K562 (cell line): ENCODE results near the gene ATP6V0A1. TPM values are rescaled to one million over a fixed set of nuclear protein-coding genes. Genes with fewer than 3 reads are reported as not detected.

Source experiments
- HMG20B ChIP-seq: fragments of 250-450 bp; sonication (Bioruptor Pico); IDR thresholded peaks from 2 replicates; pipeline ENCODE4 v1.5.0; 2021; ENCODE audit warnings: mild to moderate bottlenecking
- MAFK ChIP-seq: IDR thresholded peaks from 2 replicates; pipeline ENCODE4 v1.6.1; 2011; ENCODE audit warnings: low read length, improper control_type of control experiment
- NFE2L1 ChIP-seq: fragments of 450-650 bp; IDR thresholded peaks from 2 replicates; pipeline ENCODE4 v1.6.1; 2016; ENCODE audit warnings: missing genetic modification characterization, low read depth, mild to moderate bottlenecking, missing compliant biosample characterization, moderate library complexity, borderline replicate concordance
- PPARD ChIP-seq: fragments of 250-450 bp; sonication (Bioruptor Pico); IDR thresholded peaks from 2 replicates; pipeline ENCODE4 v1.8.0; 2022; ENCODE audit warnings: inconsistent platforms, mild to moderate bottlenecking, moderate library complexity
- PTBP1 ChIP-seq: fragments of 200-400 bp; formaldehyde crosslinking; IDR thresholded peaks from 2 replicates; pipeline ENCODE4 v1.6.1; 2017; ENCODE audit warnings: low read depth, low read length
- RBBP5 ChIP-seq: fragments of 200-600 bp; sonication (generic); IDR thresholded peaks from 2 replicates; pipeline ENCODE4 v1.6.1; 2012; ENCODE audit warnings: borderline replicate concordance, mild to moderate bottlenecking, low read length, control low read depth, inconsistent platforms; ENCODE audit not compliant: insufficient read depth, poor library complexity, severe bottlenecking
- SREBF2 ChIP-seq: sonication (generic); formaldehyde crosslinking; IDR thresholded peaks from 2 replicates; pipeline ENCODE4 v1.4.0; 2020; ENCODE audit warnings: mild to moderate bottlenecking, missing genetic modification reagents
- ZNF436 ChIP-seq: fragments of 250-450, 450-650 bp; sonication (Bioruptor Pico); formaldehyde crosslinking; IDR thresholded peaks from 2 replicates; pipeline ENCODE4 v1.7.0; 2020; ENCODE audit warnings: mild to moderate bottlenecking
- polyA plus RNA-seq, 8 experiments: library from polyadenylated mRNA; depleted of rRNA in 4 of 8; stranded (reverse) in 5 of 8; unstranded in 3 of 8; fragments of >200 nt; fragmentation: Nextera tagmentation in 2 of 8; fragmentation: Illumina TruSeq in 1 of 8; extraction: Ambion mirVana in 2 of 8; extraction: Trizol in 1 of 8; gene quantifications; 2 replicates each; pipeline versions ENCODE4 v1.2.1 to v1.2.3, GENCODE V29; 2011 to 2014; ENCODE audit warnings: inconsistent platforms in 1 of 8, missing spikeins in 1 of 8
- total RNA-seq, 7 experiments: library from RNA; depleted of rRNA in 6 of 7; stranded (reverse); fragments of >200 nt in 6 of 7; fragmentation: Illumina TruSeq in 2 of 7; extraction: Trizol in 2 of 7; gene quantifications; 2 replicates each; pipeline versions ENCODE4 v1.2.1 to v1.2.3, GENCODE V29; 2011 to 2021; ENCODE audit warnings: low replicate concordance in 1 of 7
- TF ChIP-seq, protein P1 (sequence below): fragments of 200-800 bp; sonication (Bioruptor generic); IDR thresholded peaks from 2 replicates; pipeline ENCODE4 v1.6.1; 2017; ENCODE audit warnings: missing genetic modification characterization, missing compliant biosample characterization
- TF ChIP-seq, protein P2 (sequence below): fragments of 450-650 bp; IDR thresholded peaks from 2 replicates; pipeline ENCODE4 v1.6.1; 2016; ENCODE audit warnings: mild to moderate bottlenecking, moderate library complexity
- TF ChIP-seq, protein P3 (sequence below): sonication (generic); formaldehyde crosslinking; IDR thresholded peaks from 2 replicates; pipeline ENCODE4 v1.8.1; 2023; ENCODE audit warnings: mild to moderate bottlenecking, missing genetic modification reagents

ATP6V0A1 gene
- total and polyA plus RNA-seq, 9 of the 15 experiments (the other 6 are each of a cell fraction or from before 2014, with no cell fraction given) = 11.8 to 158 (median 75.5) TPM

DNA sequence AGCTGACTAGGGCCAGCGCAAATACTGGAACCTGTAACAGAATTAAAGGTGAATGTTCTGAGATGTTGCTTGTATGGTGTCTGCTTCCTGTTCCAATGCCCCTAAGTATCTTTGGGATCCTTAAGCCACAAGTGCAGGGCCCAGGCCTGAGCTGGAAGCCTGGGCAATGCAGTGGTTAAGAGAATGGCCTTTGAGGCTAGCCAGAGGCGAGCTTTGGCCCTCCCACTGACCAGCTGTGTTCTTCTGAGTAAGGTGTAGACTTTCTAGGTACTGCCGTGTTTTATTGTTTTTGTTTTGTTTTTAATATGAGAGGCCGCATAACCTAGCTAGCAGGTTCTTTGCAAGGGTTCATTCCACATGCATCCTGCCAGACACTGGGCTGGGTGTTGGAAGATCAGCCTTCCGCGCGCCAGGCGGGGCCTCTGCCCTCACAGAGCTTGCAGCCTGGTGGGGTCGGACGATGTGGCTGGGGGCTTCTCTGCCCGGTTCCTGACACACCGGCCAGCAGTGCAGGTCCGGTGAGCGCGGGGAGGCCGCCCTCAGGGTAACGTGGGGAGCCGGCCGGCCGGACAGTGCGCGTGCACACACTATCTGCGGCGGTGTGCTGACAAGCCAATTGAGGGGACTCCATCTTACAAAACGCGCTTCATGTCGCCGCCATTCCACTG, 107.7 kb downstream of the ATP6V0A1 start (continued):
- TF ChIP-seq, protein P1, sequence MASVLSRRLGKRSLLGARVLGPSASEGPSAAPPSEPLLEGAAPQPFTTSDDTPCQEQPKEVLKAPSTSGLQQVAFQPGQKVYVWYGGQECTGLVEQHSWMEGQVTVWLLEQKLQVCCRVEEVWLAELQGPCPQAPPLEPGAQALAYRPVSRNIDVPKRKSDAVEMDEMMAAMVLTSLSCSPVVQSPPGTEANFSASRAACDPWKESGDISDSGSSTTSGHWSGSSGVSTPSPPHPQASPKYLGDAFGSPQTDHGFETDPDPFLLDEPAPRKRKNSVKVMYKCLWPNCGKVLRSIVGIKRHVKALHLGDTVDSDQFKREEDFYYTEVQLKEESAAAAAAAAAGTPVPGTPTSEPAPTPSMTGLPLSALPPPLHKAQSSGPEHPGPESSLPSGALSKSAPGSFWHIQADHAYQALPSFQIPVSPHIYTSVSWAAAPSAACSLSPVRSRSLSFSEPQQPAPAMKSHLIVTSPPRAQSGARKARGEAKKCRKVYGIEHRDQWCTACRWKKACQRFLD (CRISPR knock-in tag) = peak; percentile 45; the same call in 1 of the 2 replicates
- TF ChIP-seq PPARD (CRISPR knock-in tag) (no peak), SREBF2 (CRISPR knock-in tag) (peak; percentile 88; the same call in 1 of the 2 replicates), MAFK (no peak), NFE2L1 (tag) (no peak), PTBP1 (0 out of 2 replicates have a peak, but pooled peaks have one; percentile 17), HMG20B (CRISPR knock-in tag) (no peak), RBBP5 (peak; percentile 13), ZNF436 (CRISPR knock-in tag) (no peak)
- TF ChIP-seq, protein P2, sequence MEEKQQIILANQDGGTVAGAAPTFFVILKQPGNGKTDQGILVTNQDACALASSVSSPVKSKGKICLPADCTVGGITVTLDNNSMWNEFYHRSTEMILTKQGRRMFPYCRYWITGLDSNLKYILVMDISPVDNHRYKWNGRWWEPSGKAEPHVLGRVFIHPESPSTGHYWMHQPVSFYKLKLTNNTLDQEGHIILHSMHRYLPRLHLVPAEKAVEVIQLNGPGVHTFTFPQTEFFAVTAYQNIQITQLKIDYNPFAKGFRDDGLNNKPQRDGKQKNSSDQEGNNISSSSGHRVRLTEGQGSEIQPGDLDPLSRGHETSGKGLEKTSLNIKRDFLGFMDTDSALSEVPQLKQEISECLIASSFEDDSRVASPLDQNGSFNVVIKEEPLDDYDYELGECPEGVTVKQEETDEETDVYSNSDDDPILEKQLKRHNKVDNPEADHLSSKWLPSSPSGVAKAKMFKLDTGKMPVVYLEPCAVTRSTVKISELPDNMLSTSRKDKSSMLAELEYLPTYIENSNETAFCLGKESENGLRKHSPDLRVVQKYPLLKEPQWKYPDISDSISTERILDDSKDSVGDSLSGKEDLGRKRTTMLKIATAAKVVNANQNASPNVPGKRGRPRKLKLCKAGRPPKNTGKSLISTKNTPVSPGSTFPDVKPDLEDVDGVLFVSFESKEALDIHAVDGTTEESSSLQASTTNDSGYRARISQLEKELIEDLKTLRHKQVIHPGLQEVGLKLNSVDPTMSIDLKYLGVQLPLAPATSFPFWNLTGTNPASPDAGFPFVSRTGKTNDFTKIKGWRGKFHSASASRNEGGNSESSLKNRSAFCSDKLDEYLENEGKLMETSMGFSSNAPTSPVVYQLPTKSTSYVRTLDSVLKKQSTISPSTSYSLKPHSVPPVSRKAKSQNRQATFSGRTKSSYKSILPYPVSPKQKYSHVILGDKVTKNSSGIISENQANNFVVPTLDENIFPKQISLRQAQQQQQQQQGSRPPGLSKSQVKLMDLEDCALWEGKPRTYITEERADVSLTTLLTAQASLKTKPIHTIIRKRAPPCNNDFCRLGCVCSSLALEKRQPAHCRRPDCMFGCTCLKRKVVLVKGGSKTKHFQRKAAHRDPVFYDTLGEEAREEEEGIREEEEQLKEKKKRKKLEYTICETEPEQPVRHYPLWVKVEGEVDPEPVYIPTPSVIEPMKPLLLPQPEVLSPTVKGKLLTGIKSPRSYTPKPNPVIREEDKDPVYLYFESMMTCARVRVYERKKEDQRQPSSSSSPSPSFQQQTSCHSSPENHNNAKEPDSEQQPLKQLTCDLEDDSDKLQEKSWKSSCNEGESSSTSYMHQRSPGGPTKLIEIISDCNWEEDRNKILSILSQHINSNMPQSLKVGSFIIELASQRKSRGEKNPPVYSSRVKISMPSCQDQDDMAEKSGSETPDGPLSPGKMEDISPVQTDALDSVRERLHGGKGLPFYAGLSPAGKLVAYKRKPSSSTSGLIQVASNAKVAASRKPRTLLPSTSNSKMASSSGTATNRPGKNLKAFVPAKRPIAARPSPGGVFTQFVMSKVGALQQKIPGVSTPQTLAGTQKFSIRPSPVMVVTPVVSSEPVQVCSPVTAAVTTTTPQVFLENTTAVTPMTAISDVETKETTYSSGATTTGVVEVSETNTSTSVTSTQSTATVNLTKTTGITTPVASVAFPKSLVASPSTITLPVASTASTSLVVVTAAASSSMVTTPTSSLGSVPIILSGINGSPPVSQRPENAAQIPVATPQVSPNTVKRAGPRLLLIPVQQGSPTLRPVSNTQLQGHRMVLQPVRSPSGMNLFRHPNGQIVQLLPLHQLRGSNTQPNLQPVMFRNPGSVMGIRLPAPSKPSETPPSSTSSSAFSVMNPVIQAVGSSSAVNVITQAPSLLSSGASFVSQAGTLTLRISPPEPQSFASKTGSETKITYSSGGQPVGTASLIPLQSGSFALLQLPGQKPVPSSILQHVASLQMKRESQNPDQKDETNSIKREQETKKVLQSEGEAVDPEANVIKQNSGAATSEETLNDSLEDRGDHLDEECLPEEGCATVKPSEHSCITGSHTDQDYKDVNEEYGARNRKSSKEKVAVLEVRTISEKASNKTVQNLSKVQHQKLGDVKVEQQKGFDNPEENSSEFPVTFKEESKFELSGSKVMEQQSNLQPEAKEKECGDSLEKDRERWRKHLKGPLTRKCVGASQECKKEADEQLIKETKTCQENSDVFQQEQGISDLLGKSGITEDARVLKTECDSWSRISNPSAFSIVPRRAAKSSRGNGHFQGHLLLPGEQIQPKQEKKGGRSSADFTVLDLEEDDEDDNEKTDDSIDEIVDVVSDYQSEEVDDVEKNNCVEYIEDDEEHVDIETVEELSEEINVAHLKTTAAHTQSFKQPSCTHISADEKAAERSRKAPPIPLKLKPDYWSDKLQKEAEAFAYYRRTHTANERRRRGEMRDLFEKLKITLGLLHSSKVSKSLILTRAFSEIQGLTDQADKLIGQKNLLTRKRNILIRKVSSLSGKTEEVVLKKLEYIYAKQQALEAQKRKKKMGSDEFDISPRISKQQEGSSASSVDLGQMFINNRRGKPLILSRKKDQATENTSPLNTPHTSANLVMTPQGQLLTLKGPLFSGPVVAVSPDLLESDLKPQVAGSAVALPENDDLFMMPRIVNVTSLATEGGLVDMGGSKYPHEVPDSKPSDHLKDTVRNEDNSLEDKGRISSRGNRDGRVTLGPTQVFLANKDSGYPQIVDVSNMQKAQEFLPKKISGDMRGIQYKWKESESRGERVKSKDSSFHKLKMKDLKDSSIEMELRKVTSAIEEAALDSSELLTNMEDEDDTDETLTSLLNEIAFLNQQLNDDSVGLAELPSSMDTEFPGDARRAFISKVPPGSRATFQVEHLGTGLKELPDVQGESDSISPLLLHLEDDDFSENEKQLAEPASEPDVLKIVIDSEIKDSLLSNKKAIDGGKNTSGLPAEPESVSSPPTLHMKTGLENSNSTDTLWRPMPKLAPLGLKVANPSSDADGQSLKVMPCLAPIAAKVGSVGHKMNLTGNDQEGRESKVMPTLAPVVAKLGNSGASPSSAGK = peak; percentile 73; the same call in 1 of the 2 replicates
- TF ChIP-seq, protein P3, sequence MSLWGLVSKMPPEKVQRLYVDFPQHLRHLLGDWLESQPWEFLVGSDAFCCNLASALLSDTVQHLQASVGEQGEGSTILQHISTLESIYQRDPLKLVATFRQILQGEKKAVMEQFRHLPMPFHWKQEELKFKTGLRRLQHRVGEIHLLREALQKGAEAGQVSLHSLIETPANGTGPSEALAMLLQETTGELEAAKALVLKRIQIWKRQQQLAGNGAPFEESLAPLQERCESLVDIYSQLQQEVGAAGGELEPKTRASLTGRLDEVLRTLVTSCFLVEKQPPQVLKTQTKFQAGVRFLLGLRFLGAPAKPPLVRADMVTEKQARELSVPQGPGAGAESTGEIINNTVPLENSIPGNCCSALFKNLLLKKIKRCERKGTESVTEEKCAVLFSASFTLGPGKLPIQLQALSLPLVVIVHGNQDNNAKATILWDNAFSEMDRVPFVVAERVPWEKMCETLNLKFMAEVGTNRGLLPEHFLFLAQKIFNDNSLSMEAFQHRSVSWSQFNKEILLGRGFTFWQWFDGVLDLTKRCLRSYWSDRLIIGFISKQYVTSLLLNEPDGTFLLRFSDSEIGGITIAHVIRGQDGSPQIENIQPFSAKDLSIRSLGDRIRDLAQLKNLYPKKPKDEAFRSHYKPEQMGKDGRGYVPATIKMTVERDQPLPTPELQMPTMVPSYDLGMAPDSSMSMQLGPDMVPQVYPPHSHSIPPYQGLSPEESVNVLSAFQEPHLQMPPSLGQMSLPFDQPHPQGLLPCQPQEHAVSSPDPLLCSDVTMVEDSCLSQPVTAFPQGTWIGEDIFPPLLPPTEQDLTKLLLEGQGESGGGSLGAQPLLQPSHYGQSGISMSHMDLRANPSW (CRISPR knock-in tag) = no peak
